GM21381 (cell line): ENCODE data around the gene AIF1.

Experiments used
- ATAC-seq: cut with Tn5 transposase; IDR thresholded peaks from one replicate; pipeline ENCODE4 v1.9.1; 2021; ENCODE audit warnings: mild to moderate bottlenecking, moderate library complexity; ENCODE audit not compliant: unreplicated experiment

AIF1 gene

DNA sequence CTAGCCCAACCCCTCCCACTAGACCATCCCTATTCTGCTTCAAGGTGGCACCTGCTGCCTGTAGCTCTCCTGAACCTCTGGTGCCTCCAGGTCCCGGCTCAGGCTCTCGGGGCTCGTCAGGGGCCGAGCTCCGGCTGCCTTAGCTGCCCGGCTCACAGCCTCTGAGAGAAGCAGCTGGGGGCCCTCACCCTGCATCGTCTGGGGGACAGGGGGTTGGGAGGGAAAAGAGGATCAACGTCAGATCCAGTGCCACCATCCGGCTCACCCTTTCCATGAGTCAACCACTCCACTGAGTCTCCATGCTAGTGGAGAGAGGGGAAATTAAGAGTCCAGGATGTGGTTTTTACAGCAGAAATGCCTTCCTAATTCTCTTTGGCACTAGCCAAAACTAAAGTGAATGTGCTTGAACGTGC lies 24.4 kb downstream of the AIF1 start:
- ATAC-seq: no peak

DNA sequence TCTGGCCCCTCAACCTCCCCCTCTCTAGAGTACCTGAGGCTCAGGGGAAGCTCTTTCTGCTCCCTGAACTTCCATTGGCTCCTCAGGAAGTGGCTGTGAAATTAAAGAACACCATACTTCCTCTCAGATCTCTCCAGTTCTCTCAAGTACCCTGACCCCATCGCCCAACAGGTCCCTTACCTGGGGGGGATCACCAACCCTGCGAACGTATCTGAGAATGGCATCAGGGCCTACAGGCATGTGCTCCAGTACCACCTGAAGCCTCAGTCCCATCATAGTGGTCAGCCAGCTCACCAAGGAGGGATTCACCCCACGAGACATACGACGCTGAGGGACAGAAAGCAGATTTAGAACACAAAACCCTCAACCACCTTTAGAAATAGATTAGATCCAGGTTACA lies 25.6 kb downstream of the AIF1 start:
- no peak for ATAC-seq

DNA sequence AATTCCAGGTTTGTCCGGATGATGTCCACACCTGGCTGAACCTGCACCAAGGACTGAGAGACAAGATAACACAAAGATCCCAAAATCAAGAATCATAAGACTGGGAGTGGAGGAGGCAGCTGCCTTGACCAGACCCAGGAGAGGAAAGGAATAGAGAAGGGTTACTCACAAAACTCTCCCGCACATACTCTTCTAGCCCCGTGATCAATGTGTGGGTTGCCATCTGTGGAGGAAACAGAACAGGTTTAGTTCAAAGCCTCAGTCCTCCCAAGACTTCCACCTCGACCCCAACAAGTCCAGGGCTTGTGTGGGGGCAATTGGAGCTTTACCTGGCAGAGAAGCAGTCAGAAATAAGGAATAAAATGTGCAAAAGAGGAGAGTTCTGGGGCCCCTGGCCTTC lies 26.3 kb downstream of the AIF1 start:
- ATAC-seq: no peak

DNA sequence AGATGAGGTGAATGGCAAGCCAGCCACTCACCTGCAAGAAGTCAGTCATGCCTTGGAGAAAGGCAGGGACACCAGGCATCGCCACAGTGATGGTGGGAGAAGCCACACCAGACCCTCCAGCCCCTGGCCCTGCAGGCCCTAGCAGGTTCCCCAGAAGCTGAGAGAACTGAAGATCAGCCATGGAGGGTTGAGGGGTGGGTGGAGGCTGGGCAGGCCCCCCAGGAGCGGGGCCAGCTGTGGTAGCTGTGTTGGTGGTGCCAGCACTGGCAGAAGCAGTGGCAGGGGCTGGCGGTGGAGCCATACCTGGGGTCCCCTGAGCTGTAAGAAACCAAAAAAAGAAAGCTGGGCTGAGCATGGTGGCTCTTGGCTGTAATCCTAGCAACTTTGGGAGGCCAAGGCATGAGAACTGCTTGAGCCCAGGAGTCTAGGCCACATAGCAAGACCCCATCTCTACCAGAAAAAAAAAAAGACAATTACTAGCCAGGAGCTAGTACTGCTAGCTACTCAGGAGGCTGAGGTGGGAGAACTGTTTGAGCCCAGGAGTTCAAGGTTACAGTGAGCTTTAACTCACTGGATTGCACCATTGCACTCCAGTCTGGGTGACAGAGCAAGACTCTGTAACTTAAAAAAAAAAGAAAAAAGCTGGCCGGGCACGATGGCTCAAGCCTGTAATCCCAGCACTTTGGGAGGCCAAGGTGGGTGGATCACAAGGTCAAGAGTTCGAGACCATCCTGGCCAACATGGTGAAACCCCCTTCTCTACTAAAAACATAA lies 27.9 kb downstream of the AIF1 start:
- ATAC-seq: no peak

DNA sequence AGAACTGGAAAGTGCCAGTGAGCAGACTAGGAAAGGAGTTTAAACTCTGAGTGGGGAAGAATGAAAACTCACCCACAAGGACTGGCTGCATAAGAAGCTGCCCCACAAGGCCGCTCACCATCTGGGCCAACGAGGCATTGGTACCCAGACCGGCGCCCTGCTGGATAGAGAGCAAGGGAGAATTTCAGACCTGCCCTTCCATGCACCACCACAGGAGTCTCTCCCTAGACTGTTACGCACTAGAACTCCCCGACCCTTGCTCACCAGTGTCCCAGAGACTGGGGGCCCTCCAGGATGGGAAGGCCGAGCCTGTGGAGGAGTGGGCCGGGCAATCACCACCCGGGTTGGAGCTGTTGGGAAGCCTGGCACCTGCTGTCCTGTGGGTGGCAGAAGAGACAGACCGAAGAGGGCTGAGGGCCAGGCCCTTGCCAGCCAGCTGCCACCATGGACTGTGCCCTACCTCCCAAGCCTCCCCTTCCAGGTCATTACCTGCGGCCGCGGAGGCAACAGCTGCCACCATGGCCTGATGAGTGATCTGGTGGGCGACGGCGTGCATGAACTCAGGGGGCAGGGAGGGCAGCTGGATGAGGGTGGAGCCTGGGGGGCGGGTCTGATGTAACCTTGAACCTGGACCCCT lies 28.9 kb downstream of the AIF1 start:
- no peak for ATAC-seq

DNA sequence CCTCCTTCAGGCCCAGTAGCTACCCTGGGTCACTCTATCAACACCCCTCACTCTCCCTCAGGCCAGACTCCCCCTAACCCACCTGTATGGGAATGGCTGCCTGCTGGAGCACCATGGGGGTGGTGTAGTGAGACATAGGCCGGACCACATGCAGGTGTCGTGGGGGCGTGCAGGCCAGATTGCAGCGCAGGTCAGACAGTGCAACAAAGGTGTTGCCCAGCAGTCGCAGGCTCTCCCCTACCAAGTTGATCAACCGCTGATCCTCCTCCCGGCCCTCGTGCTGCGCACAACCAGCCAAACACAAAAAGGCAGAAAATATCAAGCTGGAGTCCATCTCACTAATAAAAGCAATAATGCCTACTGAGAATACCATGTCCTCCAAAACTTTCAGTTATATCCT lies 30.3 kb downstream of the AIF1 start:
- no peak for ATAC-seq

DNA sequence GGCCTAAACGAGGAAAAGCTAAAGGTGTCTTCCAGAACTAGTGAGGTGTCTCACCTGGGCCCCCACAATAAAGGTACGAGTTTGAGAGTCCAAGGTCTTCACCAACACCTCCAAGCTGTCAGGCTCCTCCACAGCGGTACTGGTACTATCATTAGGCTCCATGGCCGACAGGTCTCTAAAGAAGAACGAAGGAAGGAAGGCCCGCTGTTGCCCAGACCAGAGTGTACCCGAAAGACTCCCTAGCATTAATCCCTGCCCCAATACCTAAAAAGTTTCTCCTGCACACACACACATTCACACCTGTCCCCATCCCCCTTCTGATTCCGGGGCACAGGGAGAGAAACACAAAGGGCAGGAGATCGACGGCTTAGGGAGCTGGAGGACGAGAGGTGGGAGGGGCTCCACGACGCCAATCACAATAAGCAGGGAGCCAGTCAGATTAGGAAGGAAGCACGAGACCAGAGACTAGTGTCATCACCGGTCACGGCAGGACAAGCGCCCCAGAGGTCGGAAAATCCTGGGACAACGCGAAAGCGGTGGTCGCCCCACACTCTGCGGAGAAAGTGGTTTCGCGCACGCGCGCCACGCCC lies 36.7 kb downstream of the AIF1 start:
- ATAC-seq: peak; percentile 28

DNA sequence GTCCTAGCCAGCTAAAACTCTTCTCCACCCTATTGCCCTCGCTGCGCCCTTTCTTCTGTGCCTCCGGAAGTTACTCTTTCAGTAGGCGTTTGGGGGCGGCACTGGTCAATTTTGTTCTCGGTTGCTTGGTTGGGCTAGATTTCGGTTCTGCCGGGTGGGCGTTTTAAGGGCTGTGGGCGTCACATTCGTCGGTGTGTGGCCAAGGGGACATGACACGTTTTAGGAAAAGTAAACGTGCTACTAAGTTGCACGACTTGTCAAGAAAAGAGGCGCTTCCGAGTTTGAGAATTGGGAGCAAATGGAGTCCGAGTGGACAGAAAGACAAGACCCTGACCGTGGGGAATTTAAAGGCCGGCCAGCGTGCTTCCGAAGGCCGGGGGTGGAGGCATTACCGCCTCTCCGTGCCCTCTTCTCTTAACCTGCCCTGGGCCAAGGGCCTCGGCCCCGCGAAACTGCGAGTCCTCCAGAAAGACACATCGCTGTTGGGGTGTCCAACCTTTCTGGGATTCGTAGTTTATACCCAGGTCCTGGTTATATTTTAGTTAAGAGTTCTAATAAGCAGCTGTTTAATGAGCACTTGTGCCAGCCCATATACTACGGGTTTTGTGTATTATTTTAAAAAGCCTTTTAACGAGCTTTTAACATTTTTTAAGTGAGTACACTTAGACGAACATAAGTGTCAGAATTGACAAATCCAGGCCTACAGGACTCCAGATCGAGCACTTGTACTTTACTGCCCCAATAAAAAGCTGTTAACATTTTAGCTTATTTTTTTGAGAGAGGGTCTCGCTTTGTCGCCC lies 38.1 kb downstream of the AIF1 start:
- peak; percentile 54 for ATAC-seq

DNA sequence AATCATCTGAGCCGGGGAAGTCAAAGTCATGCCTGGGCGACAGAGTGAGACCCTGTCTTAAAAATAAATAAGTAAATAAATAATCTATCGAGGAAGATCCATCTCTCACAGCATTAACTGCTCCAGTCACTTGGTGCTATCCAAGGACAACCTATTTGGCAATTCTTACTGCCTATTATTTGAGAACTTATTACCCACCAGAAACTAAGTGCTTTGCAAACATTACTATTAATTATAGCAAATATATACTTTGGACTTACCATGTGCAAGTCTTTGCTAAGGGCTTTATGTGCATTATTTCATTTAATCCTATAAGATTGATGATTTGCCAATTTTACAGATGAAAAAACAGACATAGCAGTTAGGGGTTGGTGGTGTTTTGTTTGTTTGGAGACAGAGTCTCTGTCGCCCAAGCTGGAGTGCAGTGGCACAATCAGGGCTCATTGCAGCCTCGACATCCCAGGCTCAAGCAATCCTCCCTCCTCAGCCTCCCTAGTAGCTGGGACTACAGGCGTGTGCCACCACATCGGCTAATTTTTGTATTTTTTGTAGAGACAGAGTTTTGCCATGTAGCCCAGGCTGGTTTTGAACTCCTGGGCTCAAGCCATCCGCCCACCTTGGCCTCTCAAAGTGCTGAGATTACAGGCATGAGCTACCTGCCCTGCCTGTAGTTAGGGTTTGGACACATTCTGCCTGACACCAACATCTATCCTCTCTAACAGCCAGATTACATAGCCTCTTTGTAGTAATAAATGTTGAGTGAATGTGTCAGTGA lies 39.7 kb downstream of the AIF1 start:
- ATAC-seq: no peak

DNA sequence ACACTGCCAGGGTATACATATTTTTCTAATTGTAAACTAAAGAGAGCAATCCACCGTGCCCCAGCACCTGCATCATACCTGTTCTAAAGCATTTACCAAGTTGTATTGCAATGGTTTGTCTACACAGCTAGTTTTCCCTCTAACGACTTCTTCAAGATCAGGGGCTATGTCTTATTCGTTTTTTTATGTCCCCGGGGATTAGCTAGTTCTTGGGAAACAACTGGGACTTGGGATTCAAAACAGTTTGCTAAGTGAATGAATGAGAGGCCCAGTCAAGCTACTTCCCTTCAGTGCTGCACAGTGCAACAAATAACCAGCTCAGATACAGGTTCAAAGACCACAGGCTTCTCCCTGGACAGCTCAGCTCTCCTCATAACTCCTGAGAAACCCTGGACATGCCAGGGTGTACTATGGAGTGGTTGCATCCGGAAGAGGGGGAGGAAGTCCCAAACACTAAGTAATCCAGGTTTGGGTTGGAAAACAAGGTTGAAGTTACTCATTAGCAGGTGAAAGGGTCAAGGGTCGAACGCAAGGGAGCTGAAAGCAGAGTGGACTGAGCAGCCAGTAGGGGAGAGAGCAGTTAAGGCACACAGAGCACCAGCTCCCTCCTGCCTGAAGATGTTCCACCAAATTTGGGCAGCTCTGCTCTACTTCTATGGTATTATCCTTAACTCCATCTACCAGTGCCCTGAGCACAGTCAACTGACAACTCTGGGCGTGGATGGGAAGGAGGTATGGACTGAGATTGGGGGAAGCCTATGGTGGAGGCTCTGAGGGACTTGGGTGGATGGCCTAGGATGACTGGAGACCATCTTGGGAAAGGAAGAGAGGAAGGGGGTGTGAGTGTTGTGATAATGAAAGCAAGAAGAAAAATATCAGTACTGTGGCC lies 40.6 kb downstream of the AIF1 start, which contains the start of gene APOM:
APOM (plus strand) TSS at position 546 of the 889 bp plus-strand sequence; CDS start at position 619, 73 bp downstream.
- no peak for ATAC-seq

DNA sequence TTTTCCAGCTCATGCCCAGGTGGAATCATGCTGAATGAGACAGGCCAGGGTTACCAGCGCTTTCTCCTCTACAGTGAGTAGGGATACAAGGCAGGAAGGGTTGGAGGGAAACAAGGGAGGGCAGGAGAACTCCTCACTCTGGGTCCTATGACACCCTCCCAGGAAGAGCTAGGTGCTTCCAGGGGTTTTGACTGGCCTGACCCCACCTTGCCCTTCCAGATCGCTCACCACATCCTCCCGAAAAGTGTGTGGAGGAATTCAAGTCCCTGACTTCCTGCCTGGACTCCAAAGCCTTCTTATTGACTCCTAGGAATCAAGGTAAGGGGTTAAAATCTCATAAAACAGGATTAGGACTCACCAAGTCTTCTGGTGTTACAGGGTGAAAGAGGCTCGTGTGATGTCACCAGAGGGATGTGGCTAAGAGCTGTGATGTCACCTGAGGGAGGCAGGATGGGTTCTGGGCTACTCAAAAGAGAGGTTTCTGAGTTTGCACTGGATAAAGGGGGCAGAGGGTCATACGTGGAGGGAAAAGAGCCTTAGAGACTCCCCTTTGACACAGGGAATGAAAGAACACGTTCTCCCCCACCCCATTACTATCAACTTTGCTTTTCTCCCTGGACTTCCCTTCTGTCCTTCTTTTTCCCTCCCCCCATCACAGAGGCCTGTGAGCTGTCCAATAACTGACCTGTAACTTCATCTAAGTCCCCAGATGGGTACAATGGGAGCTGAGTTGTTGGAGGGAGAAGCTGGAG lies 42.5 kb downstream of the AIF1 start:
- no peak for ATAC-seq

DNA sequence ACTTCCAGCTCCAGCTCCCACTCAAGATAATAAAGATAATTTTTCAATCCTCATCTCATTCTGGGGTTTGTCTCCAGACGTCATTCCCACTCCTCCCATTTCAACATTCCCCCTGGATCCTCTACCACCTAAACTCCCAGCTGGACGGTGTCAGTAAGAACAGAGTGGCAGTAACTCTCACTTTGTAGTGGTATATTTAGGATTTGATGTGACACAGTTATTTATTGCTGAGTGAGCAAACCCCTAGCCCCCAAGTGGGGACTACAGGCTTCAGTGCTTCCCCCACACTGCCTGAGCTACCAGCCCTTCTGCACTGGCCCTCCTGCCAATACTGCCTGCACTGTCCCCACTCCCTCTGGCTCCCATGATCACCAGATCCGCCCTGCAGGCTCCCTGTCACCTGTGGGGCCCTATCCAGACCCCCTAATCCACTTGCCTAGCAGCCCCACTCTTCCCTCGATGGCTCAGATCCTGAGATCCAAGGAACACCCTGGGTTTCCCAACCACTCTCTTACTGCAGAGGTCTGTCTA lies 43.2 kb downstream of the AIF1 start:
- ATAC-seq: no peak

DNA sequence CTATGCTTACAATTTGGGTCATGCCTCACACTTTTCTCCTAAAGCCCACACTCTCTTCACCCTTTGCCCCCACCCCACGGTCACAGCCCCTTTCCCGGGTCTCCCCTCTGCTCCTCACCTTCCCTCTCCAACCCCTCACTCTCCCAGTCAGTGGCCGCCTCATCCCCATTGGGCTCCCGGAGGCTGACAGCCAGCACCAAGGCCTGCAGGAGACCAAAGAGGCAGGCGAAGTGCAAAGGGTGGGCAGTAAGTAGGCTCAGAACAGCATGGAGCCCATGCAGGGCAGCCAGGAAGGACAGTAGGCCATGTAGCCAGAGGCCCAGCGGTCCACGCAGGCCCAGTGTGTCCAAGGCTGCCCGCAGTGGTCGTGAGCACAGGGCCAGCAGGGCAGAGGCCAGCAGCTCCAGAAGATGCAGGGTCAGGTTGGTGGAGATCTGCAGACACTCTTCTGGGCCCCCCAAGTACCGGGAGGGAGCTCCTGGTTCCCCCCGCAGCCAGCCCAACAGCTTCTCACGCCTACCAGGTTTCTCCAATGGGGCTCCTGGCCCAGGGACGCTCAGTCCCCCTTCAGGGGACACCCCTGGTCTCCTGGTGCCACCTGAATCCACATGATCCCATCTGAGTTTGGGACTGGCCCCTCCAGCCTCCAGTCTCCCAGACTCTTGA lies 44.1 kb downstream of the AIF1 start:
- no peak for ATAC-seq

DNA sequence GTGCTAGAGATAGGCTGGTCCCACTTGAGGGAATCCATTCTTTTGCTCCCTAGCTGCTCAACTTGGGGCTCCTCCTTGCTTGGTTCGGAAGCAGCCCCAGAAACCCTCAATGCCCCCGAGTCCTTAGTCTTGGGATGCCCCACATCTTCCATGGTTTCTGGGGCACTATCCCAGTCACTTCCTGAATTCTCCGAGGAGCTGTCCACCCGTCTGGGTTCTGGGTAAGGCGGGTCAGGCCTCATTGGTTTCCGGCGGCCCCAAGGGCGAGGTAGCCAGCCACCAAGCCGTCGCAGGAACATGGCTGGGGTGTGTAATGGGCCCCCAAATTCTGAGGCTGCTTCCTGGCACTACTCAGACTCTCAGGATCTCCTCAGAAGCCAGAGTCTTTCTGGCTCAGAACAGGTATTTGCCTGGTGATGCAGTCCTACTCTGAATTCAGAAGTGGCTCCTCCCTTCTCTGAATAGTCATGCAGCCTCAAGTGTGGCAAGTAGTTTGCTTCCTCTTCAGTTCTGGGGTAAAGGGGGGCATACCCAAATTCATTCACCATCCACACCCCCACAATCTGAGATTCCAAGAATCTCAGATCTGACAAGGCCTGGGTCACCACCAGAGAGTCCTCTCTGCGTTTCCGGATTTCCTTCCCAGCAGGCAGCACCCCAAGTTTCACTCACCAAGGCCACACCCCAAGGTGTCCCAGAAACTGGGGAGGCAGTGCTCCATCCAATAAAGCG lies 44.8 kb downstream of the AIF1 start:
- ATAC-seq: no peak

DNA sequence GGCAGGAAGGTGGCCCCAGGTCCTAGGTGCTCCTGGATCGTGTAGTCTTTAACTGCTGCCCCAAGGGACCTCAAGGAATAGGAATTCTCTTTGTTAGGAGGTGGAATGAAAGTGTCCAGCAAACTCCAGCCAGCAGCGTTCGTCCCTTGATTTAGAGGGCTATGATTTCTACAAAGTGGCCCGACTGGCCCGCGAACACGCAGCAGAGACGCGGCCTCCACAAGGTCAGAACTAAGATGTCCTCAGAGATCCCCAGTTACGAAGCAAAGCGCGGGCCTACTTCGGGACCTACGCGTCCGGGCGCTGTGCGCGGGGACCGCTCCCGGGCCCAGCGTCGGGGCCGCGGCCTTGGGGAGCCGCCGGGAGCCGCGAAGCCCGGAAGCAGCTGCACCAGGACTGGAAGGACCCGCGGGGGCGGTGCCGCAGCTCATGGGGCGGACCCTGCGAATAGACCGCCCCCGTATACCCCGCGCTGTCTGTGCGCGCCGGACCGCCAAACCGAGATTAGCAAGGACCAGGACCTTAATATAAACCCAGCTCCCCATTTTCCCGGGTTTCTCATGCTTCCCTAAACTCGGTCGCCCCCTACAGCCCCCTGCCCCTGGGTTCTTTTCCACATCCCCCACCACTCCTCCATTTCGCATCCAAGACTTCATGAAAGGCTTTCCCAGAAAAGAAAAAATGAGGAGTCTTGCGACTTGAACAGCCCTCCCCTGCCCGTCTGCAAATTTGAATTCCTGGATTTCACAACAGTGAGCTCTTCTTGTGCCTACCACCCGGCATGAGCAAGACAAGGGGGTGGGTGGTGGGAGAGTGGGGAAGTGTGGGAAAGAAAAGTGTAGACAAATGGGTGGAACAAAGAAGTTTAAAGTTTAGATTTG lies 45.6 kb downstream of the AIF1 start, which contains the start of gene C6orf47:
C6orf47 (minus strand) TSS at position 398 of the 881 bp plus-strand sequence. CDS start 831 bp downstream, outside the sequence.
- peak; percentile 43 for ATAC-seq
